Measurements from ENCODE around the gene MAGI2.

The MAGI2 gene

GRCh38 chr7:78265071-78265470 is 1188.4 kb downstream of the MAGI2 start:
- no peak for DNase-seq (ENCODE audit: insufficient read length, low spot score)
- TF ChIP-seq, protein P1, sequence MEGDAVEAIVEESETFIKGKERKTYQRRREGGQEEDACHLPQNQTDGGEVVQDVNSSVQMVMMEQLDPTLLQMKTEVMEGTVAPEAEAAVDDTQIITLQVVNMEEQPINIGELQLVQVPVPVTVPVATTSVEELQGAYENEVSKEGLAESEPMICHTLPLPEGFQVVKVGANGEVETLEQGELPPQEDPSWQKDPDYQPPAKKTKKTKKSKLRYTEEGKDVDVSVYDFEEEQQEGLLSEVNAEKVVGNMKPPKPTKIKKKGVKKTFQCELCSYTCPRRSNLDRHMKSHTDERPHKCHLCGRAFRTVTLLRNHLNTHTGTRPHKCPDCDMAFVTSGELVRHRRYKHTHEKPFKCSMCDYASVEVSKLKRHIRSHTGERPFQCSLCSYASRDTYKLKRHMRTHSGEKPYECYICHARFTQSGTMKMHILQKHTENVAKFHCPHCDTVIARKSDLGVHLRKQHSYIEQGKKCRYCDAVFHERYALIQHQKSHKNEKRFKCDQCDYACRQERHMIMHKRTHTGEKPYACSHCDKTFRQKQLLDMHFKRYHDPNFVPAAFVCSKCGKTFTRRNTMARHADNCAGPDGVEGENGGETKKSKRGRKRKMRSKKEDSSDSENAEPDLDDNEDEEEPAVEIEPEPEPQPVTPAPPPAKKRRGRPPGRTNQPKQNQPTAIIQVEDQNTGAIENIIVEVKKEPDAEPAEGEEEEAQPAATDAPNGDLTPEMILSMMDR (IDR thresholded peaks at IDR 0.05; ENCODE audit: insufficient read depth, missing control alignments), result no peak
- no peak for FAIRE-seq

- DNase-seq (ENCODE audit: insufficient read length, low spot score) (no peak), FAIRE-seq (no peak)
- TF ChIP-seq, protein P1 (IDR thresholded peaks at IDR 0.05; ENCODE audit: insufficient read depth, missing control alignments), result no peak
Observed at GRCh38 chr7:78264105-78264504, 1189.4 kb downstream of the MAGI2 start.

DNA sequence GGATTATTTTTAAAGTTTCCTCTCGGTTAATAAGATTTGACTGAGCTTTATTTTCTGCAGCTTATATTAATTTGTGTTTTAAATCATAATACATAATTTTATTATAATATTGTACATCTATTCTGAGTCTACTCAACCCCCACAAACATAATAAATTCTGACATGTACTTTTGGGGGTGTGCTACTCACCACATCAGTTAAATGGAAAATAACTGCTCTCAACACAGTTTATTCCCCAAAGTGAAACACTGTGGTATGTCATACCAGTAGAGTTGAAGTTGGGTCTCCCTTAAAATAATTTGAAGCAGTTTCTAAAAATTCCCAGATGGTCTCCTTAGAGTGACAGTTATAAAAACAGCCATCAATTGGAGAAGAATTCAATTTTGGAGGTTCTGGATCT is 1191.7 kb downstream of the MAGI2 start:
- FAIRE-seq (no peak), DNase-seq (ENCODE audit: insufficient read length, low spot score) (no peak)
- TF ChIP-seq, protein P1 (IDR thresholded peaks at IDR 0.05; ENCODE audit: insufficient read depth, missing control alignments), result no peak

DNA sequence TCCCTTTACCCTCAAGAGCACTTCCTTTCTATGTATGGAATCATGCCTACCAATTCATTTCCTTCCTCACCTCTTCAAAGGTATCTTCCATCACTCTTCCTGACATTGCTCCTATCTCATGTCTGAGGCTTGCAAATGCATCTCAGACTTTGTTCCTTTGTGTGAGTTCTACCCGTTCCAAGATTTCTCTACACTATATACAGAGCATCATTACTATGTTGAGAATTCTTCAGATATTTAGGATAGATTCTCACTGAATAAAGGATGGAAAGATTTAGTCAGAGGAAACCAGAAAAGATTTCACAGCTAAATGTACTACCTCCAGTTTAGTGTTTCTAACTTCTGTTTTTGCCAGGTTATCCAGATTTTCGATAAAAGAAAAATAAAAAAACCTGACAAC is 1192.2 kb downstream of the MAGI2 start:
- TF ChIP-seq, protein P1 (IDR thresholded peaks at IDR 0.05; ENCODE audit: insufficient read depth, missing control alignments), result no peak
- FAIRE-seq, result no peak

GRCh38 chr7:78260826-78261225 is 1192.6 kb downstream of the MAGI2 start:
- no peak for FAIRE-seq
- TF ChIP-seq, protein P1 (IDR thresholded peaks at IDR 0.05; ENCODE audit: insufficient read depth, missing control alignments), result no peak
- no peak for DNase-seq (ENCODE audit: insufficient read length, low spot score)

More for the DNA sequence above, 1192.2 kb downstream of the MAGI2 start:
- no peak for DNase-seq (ENCODE audit: insufficient read length, low spot score)

DNA sequence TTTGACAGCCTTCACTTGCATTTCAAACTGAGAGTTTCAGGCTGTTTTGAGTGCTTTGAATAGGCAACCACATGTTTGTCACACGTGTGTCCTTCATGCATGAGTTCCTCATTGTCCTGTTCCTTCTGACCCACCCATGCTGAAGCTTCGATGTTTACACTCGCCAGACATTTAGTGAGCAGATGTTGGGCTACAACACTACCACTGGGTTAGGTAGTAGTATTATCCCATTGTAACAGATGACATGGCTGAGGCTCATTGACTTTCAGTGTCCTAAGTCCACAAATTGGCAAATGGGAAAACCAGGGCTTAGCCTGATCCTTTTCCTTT is 1198.8 kb downstream of the MAGI2 start:
- TF ChIP-seq, protein P1 (IDR thresholded peaks at IDR 0.05; ENCODE audit: insufficient read depth, missing control alignments), result no peak
- FAIRE-seq (no peak), DNase-seq (ENCODE audit: insufficient read length, low spot score) (no peak)

DNA sequence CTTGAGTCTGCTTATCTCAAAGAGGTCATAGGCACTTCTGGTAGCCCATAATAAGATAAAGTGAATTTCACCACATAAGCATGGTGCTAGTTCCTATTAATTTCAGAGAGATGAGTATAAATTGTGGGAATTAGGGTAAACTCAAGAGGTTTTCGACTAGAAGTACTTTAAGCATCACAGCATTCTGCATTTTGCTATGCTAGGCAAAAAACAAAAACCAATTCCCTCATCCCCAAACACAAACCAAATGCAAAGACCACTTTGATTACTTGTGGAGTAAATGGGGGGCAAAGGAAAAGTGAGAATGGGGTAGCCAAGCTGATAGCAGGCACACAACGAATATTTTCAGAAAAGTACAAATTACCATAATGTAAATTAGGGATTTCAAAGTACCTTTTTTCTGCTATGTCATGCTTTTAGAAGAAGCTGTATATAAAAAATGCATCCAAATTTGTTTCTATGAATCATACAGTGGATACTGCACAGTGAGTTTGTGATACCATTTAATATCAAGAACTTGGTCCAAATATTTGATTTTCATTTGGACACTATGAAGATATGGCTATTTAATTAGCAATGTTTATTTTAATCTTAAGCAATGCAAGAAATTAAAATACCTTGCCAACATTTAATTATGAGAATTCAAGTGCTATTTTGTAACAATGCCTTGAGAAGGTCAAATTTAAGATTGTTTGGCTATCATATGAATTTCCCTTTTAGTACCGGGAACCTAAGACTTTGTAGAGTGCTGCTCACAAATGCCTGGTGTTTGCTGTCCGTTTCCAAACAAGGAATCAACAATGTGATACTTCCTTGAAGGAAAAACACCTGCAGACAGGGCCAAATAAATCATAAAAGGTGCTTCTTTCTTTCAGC is 1199.4 kb downstream of the MAGI2 start:
- DNase-seq (ENCODE audit: insufficient read length, low spot score) (no peak), FAIRE-seq (no peak)
- TF ChIP-seq, protein P1 (IDR thresholded peaks at IDR 0.05; ENCODE audit: insufficient read depth, missing control alignments), result no peak

All from D721Med (cell line).